HG03439 (cell line): ENCODE results near the gene MYO3B.
A peak's percentile ranks its signal among the peaks of the same experiment; 100 is the strongest.
"Not testable (repeated sequence)": the region's sequence is repeated elsewhere in the genome, so short reads cannot be mapped to it uniquely, and the experiment has no call there.

Experiments used
- ATAC-seq: cut with Tn5 transposase; IDR thresholded peaks from one replicate; pipeline ENCODE4 v1.9.1; 2021; ENCODE audit warnings: mild to moderate bottlenecking, moderate library complexity; ENCODE audit not compliant: unreplicated experiment

Gene MYO3B

DNA sequence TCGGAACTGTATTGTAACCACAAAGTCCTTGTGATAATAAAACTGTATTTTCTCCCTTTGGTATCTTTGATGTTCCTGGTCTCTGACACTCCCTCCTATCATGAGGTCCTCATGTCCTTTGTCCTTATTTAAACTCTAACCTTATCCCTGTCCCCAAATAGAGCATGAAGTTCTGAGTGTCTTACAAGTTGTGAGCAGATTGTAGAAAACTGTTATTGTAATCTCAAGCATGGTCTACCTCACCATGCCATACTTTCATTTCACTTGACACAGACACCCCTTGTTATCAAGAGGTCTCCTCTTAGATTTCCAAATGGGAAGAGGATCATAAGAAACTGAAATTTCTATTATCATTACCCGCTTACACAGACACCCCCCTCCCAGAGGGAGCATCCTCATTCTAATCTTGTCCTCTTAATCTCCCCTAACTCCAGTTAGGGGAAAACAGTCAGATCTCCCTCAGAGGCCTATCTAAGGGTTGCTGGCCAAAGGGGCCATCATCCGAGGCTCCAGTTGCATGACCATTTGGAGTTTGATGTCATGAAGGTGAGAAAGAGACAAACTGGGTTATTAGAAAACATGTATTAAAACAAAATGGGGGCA is 29.0 kb downstream of the MYO3B start:
- no peak for ATAC-seq

- ATAC-seq, result no peak
Measured at GRCh38 chr2:170207901-170208300, 30.0 kb downstream of the MYO3B start.

DNA sequence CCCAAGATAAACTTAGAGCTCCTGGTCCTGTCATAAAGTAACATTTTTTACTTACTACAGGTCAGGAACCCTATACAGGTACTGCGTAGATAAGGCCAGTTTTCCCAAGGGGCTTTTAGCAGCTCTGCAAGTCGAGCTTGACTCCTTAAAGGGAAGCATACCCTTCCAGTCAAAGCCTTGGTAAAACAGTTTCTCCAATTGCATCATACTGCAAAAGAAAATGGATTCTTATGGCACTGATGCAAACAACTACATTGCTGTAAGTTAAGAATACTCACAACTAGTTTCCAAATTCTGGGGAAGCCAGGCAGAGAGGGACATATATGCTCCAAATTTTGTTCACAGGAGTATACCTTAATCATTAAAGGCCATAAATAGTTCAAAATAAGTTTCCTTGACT is 31.0 kb downstream of the MYO3B start:
- ATAC-seq, result no peak

DNA sequence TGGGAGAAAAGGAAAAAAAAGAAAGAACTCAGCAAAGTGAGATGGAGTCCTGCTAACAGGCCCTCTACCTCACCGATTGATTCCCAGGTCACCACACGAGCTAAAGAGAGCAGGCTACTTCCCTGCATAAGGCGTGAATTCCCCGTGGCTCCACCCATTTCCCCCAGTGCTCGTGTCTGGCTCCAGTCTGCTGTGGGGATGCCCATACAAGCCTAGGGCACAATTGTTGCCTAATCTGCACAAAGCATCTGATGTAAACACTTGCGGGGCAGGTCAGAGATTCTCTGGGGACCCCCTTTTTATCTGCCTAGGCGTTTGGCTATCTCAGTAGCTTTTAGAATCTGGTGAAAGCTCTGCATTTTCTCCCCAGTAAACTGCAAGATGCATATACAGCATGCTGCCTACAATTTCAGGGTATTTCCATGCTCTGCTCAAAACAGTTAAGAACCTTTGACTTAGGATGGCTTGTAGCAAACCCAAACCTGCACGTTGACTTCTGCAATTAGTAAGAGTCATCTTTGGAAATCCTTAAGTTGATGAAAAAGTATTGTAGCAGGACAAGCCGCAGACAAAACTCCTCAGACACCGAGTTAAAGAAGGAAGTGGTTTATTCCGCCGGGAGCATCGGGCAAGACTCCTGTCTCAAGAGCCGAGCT is 34.8 kb downstream of the MYO3B start:
- no peak for ATAC-seq

DNA sequence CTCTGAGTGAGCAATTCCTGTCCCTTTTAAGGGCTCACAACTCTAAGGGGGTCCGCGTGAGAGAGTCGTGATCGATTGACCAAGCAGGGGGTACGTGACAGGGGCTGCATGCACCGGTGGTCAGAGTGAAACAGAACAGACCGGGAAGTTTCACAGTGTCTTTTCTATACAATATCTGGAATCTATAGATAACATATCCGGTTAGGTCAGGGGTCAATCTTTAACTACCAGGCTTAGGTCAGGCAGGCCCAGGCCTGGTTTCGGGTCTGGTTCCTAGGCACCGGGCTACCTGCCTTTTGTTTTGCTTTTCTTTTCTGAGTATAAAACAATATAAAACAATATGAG is 35.3 kb downstream of the MYO3B start:
- not testable (repeated sequence) for ATAC-seq

DNA sequence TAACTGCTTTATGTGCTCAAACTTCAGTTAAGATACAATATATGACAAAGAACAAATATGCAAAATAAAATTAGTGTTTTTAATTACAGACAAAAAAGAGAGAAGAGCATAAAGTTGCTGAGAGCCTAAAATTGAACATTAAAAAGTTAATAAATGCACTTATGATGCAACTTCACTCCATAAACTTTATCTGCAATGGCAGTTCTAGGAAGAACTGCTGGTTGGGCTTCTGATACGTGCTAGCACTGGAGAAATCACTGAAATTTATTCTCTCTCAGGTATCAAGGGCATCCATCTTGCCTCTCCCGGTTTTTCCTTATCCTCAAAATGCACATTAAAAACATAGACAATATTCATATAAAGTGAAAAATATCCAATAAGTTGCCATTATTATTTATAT is 35.7 kb downstream of the MYO3B start:
- no peak for ATAC-seq

DNA sequence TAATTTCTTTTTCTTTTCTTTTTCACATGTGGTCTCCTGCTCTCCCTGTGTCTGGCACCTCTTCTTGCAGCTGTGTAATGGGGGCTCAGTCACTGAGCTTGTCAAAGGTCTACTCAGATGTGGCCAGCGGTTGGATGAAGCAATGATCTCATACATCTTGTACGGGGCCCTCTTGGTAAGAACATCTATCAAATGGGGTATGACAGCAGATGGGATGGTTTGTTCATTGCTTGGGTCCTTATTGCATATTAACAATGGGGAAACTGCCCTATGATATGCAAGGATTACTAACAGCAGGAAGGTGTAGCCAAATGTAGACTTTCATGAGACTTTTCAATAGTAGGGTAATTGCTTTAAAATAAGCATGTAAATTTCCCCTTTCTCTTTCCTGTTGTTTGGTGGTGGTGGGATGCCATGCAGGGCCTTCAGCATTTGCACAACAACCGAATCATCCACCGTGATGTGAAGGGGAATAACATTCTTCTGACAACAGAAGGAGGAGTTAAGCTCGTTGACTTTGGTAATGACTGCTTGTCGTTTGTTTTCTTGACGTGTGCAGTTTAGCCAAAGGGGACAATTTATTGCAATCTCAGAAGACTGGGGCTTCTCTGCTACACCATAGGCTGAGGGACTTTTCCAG is 36.5 kb downstream of the MYO3B start:
- no peak for ATAC-seq

- ATAC-seq, result no peak
Measured at GRCh38 chr2:170215021-170215420, 37.1 kb downstream of the MYO3B start.

DNA sequence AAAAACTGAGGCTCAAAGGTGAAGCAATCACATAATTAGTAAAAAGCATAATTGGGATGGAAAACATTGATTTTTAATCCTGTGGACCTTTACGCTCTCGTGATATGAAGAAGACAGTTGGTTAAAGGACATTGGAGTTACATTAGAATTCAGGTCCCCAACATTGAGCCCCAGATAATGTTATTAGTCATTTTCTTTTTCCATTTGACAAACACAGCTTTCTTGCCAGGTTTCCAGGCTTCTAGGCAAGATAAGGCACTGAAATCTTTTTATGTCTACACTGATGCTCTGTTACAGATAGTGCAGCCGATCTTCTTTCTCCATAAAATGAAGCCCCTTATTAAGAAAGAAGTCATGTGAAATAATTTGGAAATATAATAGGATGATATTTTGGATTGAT is 38.5 kb downstream of the MYO3B start:
- no peak for ATAC-seq

DNA sequence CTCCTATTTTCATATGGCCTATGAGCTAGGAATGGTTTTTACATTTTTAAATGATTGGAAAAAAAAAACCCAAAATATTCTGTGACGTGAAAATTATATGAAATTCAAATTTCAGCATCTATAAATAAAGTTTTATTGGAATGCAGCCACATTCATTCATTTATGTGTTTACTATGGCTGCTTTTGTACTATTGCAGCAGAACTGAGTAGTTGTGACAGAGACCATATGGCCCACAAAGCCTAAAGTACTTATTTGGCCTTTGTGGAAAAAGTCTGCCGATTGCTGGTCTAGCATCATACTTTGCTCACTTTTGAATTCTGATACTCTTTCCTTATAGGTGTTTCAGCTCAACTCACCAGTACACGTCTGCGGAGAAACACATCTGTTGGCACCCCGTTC is 39.0 kb downstream of the MYO3B start:
- no peak for ATAC-seq

GRCh38 chr2:170217778-170218251 is 39.9 kb downstream of the MYO3B start:
- no peak for ATAC-seq

GRCh38 chr2:170218456-170218855 is 40.5 kb downstream of the MYO3B start:
- ATAC-seq, result no peak

GRCh38 chr2:170218931-170219330 is 41.0 kb downstream of the MYO3B start:
- ATAC-seq, result no peak

GRCh38 chr2:170221317-170222288 is 43.7 kb downstream of the MYO3B start:
- ATAC-seq, result no peak

- no peak for ATAC-seq
Measured at GRCh38 chr2:170222298-170222697, 44.4 kb downstream of the MYO3B start.

GRCh38 chr2:170222842-170223241 is 44.9 kb downstream of the MYO3B start:
- no peak for ATAC-seq

- ATAC-seq, result no peak
Measured at GRCh38 chr2:170224692-170225294, 46.8 kb downstream of the MYO3B start.

GRCh38 chr2:170226216-170226615 is 48.3 kb downstream of the MYO3B start:
- no peak for ATAC-seq

DNA sequence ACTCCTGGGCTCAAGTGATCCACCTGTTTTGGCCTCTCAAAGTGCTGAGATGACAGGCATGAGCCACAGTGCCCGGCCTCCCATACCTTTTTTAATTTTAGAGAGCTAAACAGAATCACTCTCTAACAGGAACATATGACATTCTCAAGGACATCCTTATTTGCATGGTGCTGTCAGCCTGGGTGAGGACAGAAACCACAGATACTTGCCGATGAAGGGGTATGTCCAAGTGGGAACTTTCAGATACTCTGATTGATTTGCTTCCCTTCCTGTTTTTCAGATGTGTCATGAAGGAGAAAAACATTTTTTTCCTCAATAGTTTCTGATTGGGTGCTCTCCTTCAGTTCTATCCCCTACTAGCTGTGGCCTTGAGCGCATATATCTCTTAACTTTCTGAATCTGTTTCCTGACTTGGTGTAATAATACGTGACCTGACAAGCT is 49.6 kb downstream of the MYO3B start:
- ATAC-seq, result peak; percentile 65

DNA sequence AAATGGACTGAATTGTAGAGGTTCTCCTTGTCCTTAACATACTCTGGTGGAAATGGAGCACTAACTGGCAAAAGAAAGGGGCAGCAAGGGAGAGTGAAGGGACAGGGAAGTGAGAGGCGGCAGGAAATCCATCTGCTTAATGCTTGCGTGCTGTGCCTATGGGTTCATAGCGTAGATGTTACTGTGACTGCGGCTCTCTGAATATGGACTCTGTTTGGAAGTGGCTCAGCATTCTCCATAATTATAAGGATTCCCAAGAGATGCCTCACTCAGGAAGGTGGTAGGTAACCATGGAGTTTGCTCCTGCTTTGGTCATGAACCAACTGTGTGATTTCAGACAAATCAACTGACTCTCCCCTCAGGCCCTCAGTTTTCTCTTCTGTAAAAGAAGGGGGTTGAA is 50.0 kb downstream of the MYO3B start:
- peak; percentile 4 for ATAC-seq

DNA sequence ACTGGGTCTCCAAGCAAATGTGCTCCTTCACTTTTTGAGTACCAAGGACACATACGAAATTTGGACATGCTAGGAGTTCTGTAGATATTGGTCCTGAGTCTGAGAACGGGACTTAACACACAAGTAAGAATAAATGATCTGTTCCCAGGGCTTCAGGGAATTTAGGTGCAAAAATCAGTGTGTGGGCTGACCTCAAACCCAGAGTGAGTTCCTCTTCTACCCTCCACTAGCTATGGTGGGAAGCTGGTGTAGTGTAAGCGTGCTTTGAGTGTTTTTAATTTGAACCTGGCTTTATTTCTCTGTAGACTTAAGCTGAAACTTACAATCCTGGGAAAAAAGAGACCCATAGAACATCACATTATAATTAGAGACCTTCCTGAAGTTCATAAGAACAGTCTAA is 50.5 kb downstream of the MYO3B start:
- no peak for ATAC-seq
